GM19238 (cell line): ENCODE results near the gene ARMC6.
"Not testable (repeated sequence)": the region's sequence is repeated elsewhere in the genome, so short reads cannot be mapped to it uniquely, and the experiment has no call there.

Experiments
- DNase-seq: peaks from one replicate; pipeline ENCODE4 v3.0.0; 2011; ENCODE audit warnings: low spot score; ENCODE audit not compliant: insufficient read length

ARMC6 gene

GRCh38 chr19:19022380-19022961 is 10.9 kb upstream of the ARMC6 start:
- DNase-seq = no peak

DNA sequence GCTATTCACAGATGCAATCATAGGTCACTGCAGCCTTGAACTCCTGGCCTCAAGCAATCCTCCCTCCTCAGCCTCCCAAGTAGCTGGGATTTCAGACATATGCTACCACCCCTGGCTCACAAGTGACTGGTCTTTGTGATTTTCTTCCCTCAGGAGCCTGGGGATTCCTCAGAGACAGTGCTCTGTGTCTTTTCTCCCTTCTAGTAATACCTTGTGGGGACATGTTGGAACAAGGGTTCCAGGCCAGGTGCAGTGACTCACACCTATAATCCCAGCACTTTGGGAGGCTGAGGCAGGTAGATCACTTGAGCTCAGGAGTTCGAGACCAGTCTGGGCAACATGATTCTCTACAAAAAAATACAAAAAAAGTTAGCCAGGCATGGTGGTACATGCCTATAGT is 10.0 kb upstream of the ARMC6 start:
- DNase-seq = not testable (repeated sequence)

GRCh38 chr19:19025861-19026260 is 7.5 kb upstream of the ARMC6 start:
- DNase-seq = no peak

DNA sequence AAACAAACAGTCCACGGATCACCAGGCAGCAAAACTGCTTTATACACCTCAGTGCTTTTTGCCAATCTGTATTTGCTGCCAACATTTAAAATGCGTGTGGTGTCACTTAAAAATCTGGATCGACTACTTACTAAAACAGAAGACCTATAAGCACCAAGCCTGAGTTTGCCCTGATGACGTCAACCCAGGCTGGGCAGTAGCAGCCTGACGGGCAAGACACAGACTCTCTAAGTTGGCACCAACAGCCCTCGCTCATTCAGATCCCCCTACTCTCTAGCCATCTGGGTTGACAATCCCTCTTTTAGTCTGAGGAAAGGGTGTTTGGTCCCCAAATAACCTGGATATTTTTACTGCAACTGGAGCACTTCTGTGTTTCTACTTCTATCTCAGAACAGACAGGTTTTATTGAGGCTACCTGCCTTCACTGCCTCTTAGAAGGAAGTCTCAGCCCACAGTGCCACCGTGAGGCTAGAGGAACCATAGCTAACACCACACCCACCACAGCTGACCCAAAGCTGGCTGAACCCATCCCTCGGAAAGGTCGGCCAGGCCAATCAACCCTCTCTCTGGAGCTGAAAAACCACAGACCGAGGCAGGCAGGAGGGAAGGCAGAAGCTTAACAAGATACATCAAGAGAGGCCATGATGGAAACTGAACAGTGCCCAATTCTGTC is 7.0 kb upstream of the ARMC6 start:
- no peak for DNase-seq

GRCh38 chr19:19027228-19027627 is 6.2 kb upstream of the ARMC6 start:
- no peak for DNase-seq

- no peak for DNase-seq
Measured at GRCh38 chr19:19028526-19028925, 4.9 kb upstream of the ARMC6 start.

DNA sequence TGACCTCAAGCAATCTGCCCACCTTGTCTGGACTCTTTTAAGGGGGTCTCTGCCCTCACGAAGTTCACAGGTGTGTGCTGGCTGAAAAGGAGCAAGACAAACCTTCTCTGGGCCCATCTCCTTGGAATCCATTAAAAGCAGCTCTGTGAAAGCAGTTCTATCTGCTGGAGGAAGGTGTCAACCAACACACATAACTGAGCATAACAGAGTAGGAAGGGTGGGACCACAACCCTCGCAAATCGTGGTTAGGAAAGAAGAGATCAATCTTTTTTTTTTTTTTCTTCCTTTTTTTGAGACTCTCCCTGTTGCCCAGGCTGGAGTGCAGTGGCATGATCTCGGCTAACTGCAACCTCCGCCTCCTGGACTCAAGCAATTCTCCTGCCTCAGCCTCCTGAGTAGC is 1.5 kb upstream of the ARMC6 start:
- DNase-seq = no peak

DNA sequence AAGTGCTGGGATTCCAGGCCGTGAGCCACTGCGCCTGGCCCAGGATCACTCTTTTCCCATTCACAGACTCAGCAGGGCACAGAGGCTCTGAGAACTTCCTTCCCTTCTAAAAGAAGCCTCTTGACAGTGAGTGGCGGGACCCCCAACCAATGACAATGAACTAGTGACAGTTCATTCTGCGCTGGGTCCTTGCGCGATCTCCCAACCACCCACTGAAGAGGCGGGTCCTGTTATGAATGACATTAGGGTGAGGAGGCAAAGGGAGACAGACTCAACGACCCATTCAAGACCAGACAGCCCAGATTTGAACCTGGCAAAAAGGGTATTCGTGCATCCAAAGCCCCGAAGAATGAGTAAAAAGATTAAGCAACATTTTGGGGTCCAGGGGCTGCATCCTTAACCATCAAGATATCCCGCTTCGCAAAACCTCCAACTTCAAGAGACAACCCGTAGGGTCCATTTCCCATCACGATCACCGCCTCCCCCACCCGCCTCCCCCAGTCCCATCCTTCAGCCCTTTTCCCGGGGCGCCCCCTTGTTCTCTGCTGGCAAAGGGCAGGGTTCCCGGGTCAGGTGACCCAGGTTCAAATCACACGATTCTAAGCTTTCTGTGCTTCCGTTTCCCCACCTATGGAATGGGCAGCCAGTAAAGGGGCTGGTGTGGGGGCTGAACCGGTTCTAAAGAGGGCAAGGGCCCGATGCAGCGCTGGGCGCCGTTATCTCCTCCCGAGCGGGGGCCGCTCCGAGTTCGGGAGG is 805 bp upstream of the ARMC6 start:
- peak; percentile 95 for DNase-seq

DNA sequence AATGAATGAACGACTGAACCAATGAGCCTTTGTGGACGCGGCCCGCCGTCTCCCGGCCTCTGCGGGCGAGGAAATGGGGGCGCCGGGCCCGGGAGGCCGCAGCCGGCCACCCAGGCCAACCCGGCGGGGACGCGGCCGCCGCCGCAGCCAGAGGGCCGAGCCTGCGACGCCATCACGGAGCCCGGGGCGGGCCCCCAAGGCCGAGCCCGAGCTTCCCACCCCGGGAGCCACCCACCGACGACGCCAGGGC is 302 bp upstream of the ARMC6 start:
- peak; percentile 26 for DNase-seq

DNA sequence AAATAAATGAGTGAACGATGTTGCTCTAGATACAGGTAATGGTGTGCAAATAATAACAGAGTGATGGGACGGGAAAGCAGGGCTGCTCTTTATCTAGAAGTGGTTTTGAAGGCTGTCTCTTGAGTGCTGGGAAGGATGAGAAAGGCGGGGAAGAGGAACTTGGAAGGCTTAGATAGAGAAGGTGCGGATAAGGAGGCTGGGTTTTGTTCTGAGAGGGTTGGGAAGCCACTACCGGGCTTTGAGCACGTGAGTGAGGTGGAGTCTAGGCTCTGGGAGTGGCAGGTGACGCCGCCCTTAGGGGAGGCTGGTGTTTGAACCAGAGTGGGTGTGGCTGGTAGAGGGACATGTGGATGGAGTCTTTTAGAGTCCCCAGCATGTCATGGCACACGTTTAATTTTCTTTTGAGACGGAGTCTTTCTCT is 811 bp downstream of the ARMC6 start:
- DNase-seq = peak; percentile 85

GRCh38 chr19:19039901-19040300 is 6.5 kb downstream of the ARMC6 start:
- no peak for DNase-seq

- no peak for DNase-seq
Measured at GRCh38 chr19:19040417-19040816, 7.0 kb downstream of the ARMC6 start.

- DNase-seq = no peak
Measured at GRCh38 chr19:19042732-19043280, 9.4 kb downstream of the ARMC6 start.

DNA sequence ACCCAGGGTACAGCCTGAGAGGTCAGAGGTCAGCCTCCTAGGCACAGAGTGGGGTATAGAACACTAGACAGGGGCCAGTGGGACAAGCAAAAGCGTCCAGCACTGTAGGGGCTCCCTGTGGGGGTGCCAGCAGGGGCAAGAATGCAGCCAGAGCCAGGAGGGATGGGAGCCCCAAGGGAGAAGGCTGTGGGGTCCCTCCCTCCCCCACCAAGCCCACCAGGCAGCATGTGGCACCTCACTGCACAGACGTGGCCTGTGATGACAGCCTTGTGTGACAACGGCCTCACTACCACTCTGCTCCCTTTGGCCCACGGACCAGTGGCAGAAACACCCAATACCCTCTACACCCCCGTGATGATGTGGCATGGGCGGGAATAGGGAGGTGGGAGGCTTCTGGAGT is 10.1 kb downstream of the ARMC6 start:
- DNase-seq = no peak

DNA sequence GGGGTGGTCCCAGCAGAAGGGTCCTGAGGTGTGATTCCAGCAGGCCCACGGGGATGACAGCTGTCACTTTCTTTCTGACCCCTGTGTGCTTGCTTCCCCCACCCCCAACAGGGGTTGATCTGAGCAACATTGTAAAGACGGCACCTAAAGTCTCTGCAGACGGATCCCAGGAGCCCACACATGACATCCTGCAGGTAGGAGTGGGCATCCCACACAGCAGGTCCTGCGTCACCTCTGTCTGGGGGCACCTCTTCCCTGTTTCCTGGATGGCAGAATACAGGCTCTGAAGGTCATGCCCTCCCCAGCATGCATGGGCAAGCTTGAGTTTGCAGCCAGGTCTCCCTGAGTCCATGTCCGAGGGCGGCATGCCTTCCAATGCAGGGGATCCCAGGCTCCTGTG is 10.5 kb downstream of the ARMC6 start:
- DNase-seq = no peak

GRCh38 chr19:19049406-19049805 is 16.0 kb downstream of the ARMC6 start:
- DNase-seq = no peak

- DNase-seq = no peak
Measured at GRCh38 chr19:19050104-19050503, 16.7 kb downstream of the ARMC6 start.

DNA sequence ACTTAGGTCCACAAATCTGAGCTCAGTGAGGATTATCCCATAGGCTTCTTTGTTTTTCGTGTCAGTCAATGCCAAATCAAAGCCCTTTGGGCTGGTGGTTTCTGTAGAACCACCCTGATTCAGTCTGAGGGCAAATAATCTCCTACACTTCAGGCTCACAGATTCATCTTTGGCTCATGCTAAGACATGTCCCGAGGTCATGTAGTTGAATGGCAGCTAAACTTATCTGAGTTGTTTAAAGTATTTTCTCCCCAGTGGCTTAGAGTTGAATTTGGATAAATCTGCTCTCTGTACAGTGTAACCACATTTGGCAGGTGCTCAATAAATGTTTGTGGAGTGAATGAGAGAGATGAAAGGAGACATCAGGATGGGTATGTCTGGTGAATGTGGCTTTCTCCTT is 17.3 kb downstream of the ARMC6 start:
- no peak for DNase-seq

DNA sequence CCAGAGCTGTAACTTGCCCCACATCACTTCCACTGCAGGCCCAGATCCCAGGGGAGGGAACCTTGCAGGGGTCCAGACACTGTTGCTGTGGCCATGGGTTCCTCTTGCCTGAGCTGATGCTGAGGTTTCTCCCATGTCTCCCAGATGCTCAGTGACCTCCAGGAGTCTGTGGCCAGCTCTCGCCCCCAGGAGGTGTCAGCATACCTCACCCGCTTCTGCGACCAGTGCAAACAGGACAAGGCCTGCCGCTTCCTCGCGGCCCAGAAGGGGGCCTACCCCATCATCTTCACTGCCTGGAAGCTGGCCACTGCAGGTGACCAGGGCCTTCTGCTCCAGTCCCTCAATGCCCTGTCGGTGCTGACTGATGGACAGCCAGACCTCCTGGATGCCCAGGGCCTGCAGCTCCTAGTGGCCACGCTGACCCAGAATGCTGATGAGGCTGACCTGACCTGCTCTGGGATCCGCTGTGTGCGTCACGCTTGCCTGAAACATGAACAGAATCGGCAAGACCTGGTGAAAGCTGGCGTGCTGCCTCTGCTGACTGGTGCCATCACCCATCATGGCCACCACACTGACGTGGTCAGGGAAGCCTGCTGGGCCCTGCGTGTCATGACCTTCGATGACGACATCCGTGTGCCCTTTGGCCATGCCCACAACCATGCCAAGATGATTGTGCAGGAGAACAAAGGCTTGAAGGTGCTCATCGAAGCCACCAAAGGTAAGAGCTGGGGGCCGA is 18.2 kb downstream of the ARMC6 start:
- DNase-seq = no peak

GRCh38 chr19:19052921-19053320 is 19.5 kb downstream of the ARMC6 start:
- DNase-seq = no peak

- peak; percentile 54 for DNase-seq
Measured at GRCh38 chr19:19053508-19054314, 20.3 kb downstream of the ARMC6 start.
